ENCODE measurements around the gene RETREG2.

Gene RETREG2

DNA sequence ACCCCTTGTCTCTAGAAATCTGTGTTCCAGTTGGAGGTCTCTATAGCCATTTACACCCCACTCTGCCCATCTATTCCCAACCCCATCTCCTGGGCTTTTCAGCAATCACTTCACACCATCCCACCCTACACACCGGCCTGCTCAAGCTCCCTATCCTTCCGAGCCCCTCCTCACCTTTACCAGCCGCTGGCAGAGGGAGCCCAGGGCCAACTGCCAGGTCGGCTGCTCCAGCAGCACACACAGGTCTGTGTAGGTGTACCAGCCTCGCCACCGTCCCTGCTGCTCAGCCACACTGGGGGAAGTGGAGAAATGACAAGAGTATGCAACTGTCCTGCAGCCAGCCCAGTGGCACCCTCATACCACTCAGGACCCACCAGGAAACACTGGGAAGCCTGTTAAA is 4.9 kb upstream of the RETREG2 start:
- H3K4me2 ChIP-seq (ENCODE audit: low read length, poor library complexity, severe bottlenecking): no peak overlapping the region
- peaks cover 10% of the 10 kb centered on the region for H3K79me1 ChIP-seq (replicated peaks; ENCODE audit: low read length, poor library complexity, severe bottlenecking)
- WGBS: 96% methylated on average over 6 of the region's 6 CpGs
- no peak overlapping the region for H3K27ac ChIP-seq (ENCODE audit: low read length, poor library complexity, severe bottlenecking)
- no peak overlapping the region for H3K14ac ChIP-seq (ENCODE audit: low read length in 2 of 2)
- DNase-seq: no peak
- H3K9me3 ChIP-seq (ENCODE audit: control insufficient read depth, low read length): no peaks in the 10 kb centered on the region
- no peak overlapping the region for H3K18ac ChIP-seq (ENCODE audit: low read depth in 1 of 2, low read length in 2 of 2)
- H3K27me3 ChIP-seq (ENCODE audit: control insufficient read depth in 1 of 2, insufficient read depth in 1 of 2, low read length in 2 of 2): no peaks in the 10 kb centered on the region
- H3K23ac ChIP-seq (ENCODE audit: low read length in 2 of 2): no peak overlapping the region
- peaks cover 26 to 38% of the 10 kb centered on the region in 2 experiments for H3K36me3 ChIP-seq (ENCODE audit: control insufficient read depth in 1 of 2, insufficient read depth in 2 of 2, low read depth in 1 of 2, low read length in 2 of 2)
- no peak overlapping the region for H2BK15ac ChIP-seq (ENCODE audit: low read depth, poor library complexity, severe bottlenecking)
- no peak overlapping the region for H3K9ac ChIP-seq (ENCODE audit: low read length)
- no peak overlapping the region for H3K4me3 ChIP-seq (ENCODE audit: insufficient read depth in 1 of 2, low read depth in 1 of 2, low read length in 2 of 2)
- no peak overlapping the region for H2BK12ac ChIP-seq (ENCODE audit: low read length in 2 of 2)
- no peak overlapping the region for H3K4ac ChIP-seq (ENCODE audit: low read depth in 1 of 2, low read length in 2 of 2)
- H2AFZ ChIP-seq (ENCODE audit: low read depth, low read length): no peak overlapping the region
- no peak overlapping the region for H2BK120ac ChIP-seq (ENCODE audit: low read depth, low read length)
- no peak overlapping the region for H2BK5ac ChIP-seq (ENCODE audit: low read depth, low read length, poor library complexity, severe bottlenecking)
- peaks cover 15% of the 10 kb centered on the region for H3K4me1 ChIP-seq (ENCODE audit: control insufficient read depth, insufficient read depth, low read depth, low read length)
- no peak overlapping the region for H4K91ac ChIP-seq (ENCODE audit: low read length)
- H4K8ac ChIP-seq (ENCODE audit: low read length): no peak overlapping the region
- H2AK5ac ChIP-seq (ENCODE audit: low read length, severe bottlenecking): no peak overlapping the region

DNA sequence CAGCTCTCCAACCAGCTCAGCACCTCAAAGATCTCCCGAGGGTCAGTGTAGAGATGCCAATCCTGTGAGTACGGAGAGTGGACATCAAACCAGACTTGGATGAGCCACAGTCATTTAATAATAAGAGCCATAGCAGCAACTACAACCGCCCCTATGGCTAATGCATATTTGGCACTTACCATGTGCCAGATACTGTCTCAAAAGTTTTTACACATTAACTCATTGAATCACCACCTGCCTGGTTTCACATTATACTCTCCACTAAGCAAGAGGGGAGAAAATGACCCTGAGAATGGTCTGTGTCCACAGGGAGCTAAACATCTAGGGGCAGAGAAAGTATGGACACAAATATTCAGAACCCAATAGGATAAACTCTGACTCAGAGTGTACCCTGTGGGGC is 3.9 kb upstream of the RETREG2 start:
- Histone ChIP-seq H2BK15ac (ENCODE audit: low read depth, poor library complexity, severe bottlenecking) (no peak overlapping the region), H2BK5ac (ENCODE audit: low read depth, low read length, poor library complexity, severe bottlenecking) (no peak overlapping the region), H4K8ac (ENCODE audit: low read length) (no peak overlapping the region), H3K14ac (ENCODE audit: low read length in 2 of 2) (no peak overlapping the region), H3K27me3 (ENCODE audit: control insufficient read depth in 1 of 2, insufficient read depth in 1 of 2, low read length in 2 of 2) (no peaks in the 10 kb centered on the region), H3K36me3 (ENCODE audit: control insufficient read depth in 1 of 2, insufficient read depth in 2 of 2, low read depth in 1 of 2, low read length in 2 of 2) (peaks cover 26 to 38% of the 10 kb centered on the region in 2 experiments), H3K79me1 (replicated peaks; ENCODE audit: low read length, poor library complexity, severe bottlenecking) (peaks cover 10% of the 10 kb centered on the region), H2BK120ac (ENCODE audit: low read depth, low read length) (no peak overlapping the region), H3K4ac (ENCODE audit: low read depth in 1 of 2, low read length in 2 of 2) (no peak overlapping the region), H2AFZ (ENCODE audit: low read depth, low read length) (no peak overlapping the region), H2BK12ac (ENCODE audit: low read length in 2 of 2) (no peak overlapping the region), H3K23ac (ENCODE audit: low read length in 2 of 2) (no peak overlapping the region), H3K27ac (ENCODE audit: low read length, poor library complexity, severe bottlenecking) (peak overlapping the region; percentile 30), H3K4me3 (ENCODE audit: insufficient read depth in 1 of 2, low read depth in 1 of 2, low read length in 2 of 2) (peak overlapping the region in 1 of 2 experiments; percentile 14), H3K9ac (ENCODE audit: low read length) (peak overlapping the region; percentile 23), H3K9me3 (ENCODE audit: control insufficient read depth, low read length) (no peaks in the 10 kb centered on the region), H3K18ac (ENCODE audit: low read depth in 1 of 2, low read length in 2 of 2) (no peak overlapping the region), H2AK5ac (ENCODE audit: low read length, severe bottlenecking) (no peak overlapping the region), H3K4me2 (ENCODE audit: low read length, poor library complexity, severe bottlenecking) (no peak overlapping the region), H4K91ac (ENCODE audit: low read length) (no peak overlapping the region), H3K4me1 (ENCODE audit: control insufficient read depth, insufficient read depth, low read depth, low read length) (peaks cover 17% of the 10 kb centered on the region)
- no peak for DNase-seq
- 93% methylated on average over 3 of the region's 3 CpGs for WGBS

DNA sequence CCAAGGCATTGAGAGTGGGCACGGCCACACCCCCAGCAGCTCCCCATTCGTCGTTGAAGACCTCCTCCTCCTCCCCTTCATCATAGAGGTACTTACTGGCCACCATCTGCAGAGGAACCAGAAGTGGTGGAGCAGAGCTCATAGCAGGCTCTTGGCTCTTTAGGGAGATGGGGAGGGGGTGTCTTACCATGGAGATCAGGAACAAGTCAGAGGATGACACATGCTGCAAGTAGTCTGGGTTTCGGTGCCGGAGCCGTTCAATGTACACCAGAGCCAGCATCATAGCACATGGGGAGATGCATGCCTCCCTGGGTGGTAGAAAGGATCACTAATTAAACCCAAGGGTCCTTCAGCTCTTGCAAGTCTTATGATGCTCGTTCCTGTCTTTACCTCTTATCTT is 3.3 kb upstream of the RETREG2 start:
- H4K8ac ChIP-seq (ENCODE audit: low read length): no peak overlapping the region
- no peak overlapping the region for H3K23ac ChIP-seq (ENCODE audit: low read length in 2 of 2)
- peaks cover 13% of the 10 kb centered on the region for H3K79me1 ChIP-seq (replicated peaks; ENCODE audit: low read length, poor library complexity, severe bottlenecking)
- H2AK5ac ChIP-seq (ENCODE audit: low read length, severe bottlenecking): no peak overlapping the region
- H2BK120ac ChIP-seq (ENCODE audit: low read depth, low read length): no peak overlapping the region
- H4K91ac ChIP-seq (ENCODE audit: low read length): no peak overlapping the region
- H3K4me1 ChIP-seq (ENCODE audit: control insufficient read depth, insufficient read depth, low read depth, low read length): peaks cover 18% of the 10 kb centered on the region
- 93% methylated on average over 5 of the region's 7 CpGs for WGBS
- peak overlapping the region in 1 of 2 experiments; percentile 14 for H3K4me3 ChIP-seq (ENCODE audit: insufficient read depth in 1 of 2, low read depth in 1 of 2, low read length in 2 of 2)
- DNase-seq: no peak
- H3K4ac ChIP-seq (ENCODE audit: low read depth in 1 of 2, low read length in 2 of 2): no peak overlapping the region
- H3K27me3 ChIP-seq (ENCODE audit: control insufficient read depth in 1 of 2, insufficient read depth in 1 of 2, low read length in 2 of 2): no peaks in the 10 kb centered on the region
- H3K9me3 ChIP-seq (ENCODE audit: control insufficient read depth, low read length): no peaks in the 10 kb centered on the region
- H2BK15ac ChIP-seq (ENCODE audit: low read depth, poor library complexity, severe bottlenecking): no peak overlapping the region
- H3K36me3 ChIP-seq (ENCODE audit: control insufficient read depth in 1 of 2, insufficient read depth in 2 of 2, low read depth in 1 of 2, low read length in 2 of 2): peaks cover 29 to 44% of the 10 kb centered on the region in 2 experiments
- H2AFZ ChIP-seq (ENCODE audit: low read depth, low read length): no peak overlapping the region
- no peak overlapping the region for H2BK5ac ChIP-seq (ENCODE audit: low read depth, low read length, poor library complexity, severe bottlenecking)
- H3K9ac ChIP-seq (ENCODE audit: low read length): peak overlapping the region; percentile 23
- no peak overlapping the region for H3K14ac ChIP-seq (ENCODE audit: low read length in 2 of 2)
- H3K4me2 ChIP-seq (ENCODE audit: low read length, poor library complexity, severe bottlenecking): no peak overlapping the region
- H3K27ac ChIP-seq (ENCODE audit: low read length, poor library complexity, severe bottlenecking): peak overlapping the region; percentile 64
- H2BK12ac ChIP-seq (ENCODE audit: low read length in 2 of 2): no peak overlapping the region
- H3K18ac ChIP-seq (ENCODE audit: low read depth in 1 of 2, low read length in 2 of 2): no peak overlapping the region

DNA sequence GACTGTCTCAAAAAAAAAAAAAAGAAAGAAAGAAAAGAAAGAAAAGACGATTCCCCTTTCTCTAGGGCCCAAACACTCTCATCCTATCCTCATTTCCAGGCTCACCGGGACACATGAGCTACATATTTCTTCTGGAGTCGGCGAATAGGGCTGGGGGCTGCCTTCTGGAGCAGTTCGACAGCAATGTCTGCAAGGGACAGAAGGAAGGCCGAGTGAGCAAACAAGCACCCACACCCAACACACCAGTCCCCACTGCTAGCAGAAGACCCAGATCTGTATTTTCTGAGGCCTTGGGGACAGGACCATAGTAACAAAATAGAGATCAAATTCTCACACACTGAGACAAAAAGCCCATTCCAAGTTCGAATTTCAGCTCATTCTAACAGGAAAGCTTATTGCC is 2.6 kb upstream of the RETREG2 start:
- no peak overlapping the region for H4K8ac ChIP-seq (ENCODE audit: low read length)
- H3K4me2 ChIP-seq (ENCODE audit: low read length, poor library complexity, severe bottlenecking): no peak overlapping the region
- no peaks in the 10 kb centered on the region for H3K27me3 ChIP-seq (ENCODE audit: control insufficient read depth in 1 of 2, insufficient read depth in 1 of 2, low read length in 2 of 2)
- WGBS: 88% methylated on average over 7 of the region's 7 CpGs
- H3K9me3 ChIP-seq (ENCODE audit: control insufficient read depth, low read length): no peaks in the 10 kb centered on the region
- peaks cover 16% of the 10 kb centered on the region for H3K79me1 ChIP-seq (replicated peaks; ENCODE audit: low read length, poor library complexity, severe bottlenecking)
- peaks cover 36 to 51% of the 10 kb centered on the region in 2 experiments for H3K36me3 ChIP-seq (ENCODE audit: control insufficient read depth in 1 of 2, insufficient read depth in 2 of 2, low read depth in 1 of 2, low read length in 2 of 2)
- H3K27ac ChIP-seq (ENCODE audit: low read length, poor library complexity, severe bottlenecking): no peak overlapping the region
- no peak overlapping the region for H2BK5ac ChIP-seq (ENCODE audit: low read depth, low read length, poor library complexity, severe bottlenecking)
- H3K23ac ChIP-seq (ENCODE audit: low read length in 2 of 2): no peak overlapping the region
- H3K9ac ChIP-seq (ENCODE audit: low read length): peak overlapping the region; percentile 99
- H2BK12ac ChIP-seq (ENCODE audit: low read length in 2 of 2): no peak overlapping the region
- H2BK15ac ChIP-seq (ENCODE audit: low read depth, poor library complexity, severe bottlenecking): no peak overlapping the region
- no peak overlapping the region for H4K91ac ChIP-seq (ENCODE audit: low read length)
- H3K4me1 ChIP-seq (ENCODE audit: control insufficient read depth, insufficient read depth, low read depth, low read length): peaks cover 18% of the 10 kb centered on the region
- no peak overlapping the region for H3K4ac ChIP-seq (ENCODE audit: low read depth in 1 of 2, low read length in 2 of 2)
- no peak overlapping the region for H2AFZ ChIP-seq (ENCODE audit: low read depth, low read length)
- peak overlapping the region in 1 of 2 experiments; percentile 92 for H3K4me3 ChIP-seq (ENCODE audit: insufficient read depth in 1 of 2, low read depth in 1 of 2, low read length in 2 of 2)
- H2BK120ac ChIP-seq (ENCODE audit: low read depth, low read length): no peak overlapping the region
- H2AK5ac ChIP-seq (ENCODE audit: low read length, severe bottlenecking): no peak overlapping the region
- H3K18ac ChIP-seq (ENCODE audit: low read depth in 1 of 2, low read length in 2 of 2): no peak overlapping the region
- H3K14ac ChIP-seq (ENCODE audit: low read length in 2 of 2): no peak overlapping the region
- DNase-seq: no peak

Measured in mesenchymal stem cell (in vitro differentiated cells and primary cell).